GM18498 (cell line): ENCODE measurements around the gene GLCE.
A peak's percentile ranks its signal among the peaks of the same experiment; 100 is the strongest.

Experiments
- ATAC-seq: cut with Tn5 transposase; IDR thresholded peaks from one replicate; pipeline ENCODE4 v1.9.1; 2021; ENCODE audit warnings: mild to moderate bottlenecking, moderate library complexity; ENCODE audit not compliant: unreplicated experiment

GLCE gene

GRCh38 chr15:69194854-69195253 lies 34.4 kb downstream of the GLCE start:
- no peak for ATAC-seq

- ATAC-seq, result no peak
These were observed 40.7 kb downstream of the GLCE start for GRCh38 chr15:69200832-69201745.

- no peak for ATAC-seq
These were observed 45.6 kb downstream of the GLCE start for GRCh38 chr15:69206079-69206478.

GRCh38 chr15:69209661-69210060 lies 49.2 kb downstream of the GLCE start:
- ATAC-seq, result no peak

GRCh38 chr15:69210574-69210973 lies 50.1 kb downstream of the GLCE start:
- no peak for ATAC-seq

- no peak for ATAC-seq
These were observed 53.4 kb downstream of the GLCE start for GRCh38 chr15:69213786-69214185.

GRCh38 chr15:69215314-69216035 lies 55.0 kb downstream of the GLCE start:
- ATAC-seq, result no peak

- ATAC-seq, result peak; percentile 40
These were observed 56.9 kb downstream of the GLCE start for GRCh38 chr15:69217381-69217780.

- no peak for ATAC-seq
These were observed 59.3 kb downstream of the GLCE start for GRCh38 chr15:69219690-69220089.

- no peak for ATAC-seq
These were observed 61.6 kb downstream of the GLCE start for GRCh38 chr15:69222002-69222474.

- ATAC-seq, result no peak
These were observed 62.8 kb downstream of the GLCE start for GRCh38 chr15:69223083-69223813.

GRCh38 chr15:69224383-69224782 lies 63.9 kb downstream of the GLCE start:
- ATAC-seq, result no peak

- ATAC-seq, result no peak
These were observed 65.1 kb downstream of the GLCE start for GRCh38 chr15:69225355-69226022.

GRCh38 chr15:69226023-69226355 lies 65.6 kb downstream of the GLCE start:
- ATAC-seq, result no peak

GRCh38 chr15:69232144-69232543 lies 71.7 kb downstream of the GLCE start:
- ATAC-seq, result no peak

- ATAC-seq, result no peak
These were observed 72.3 kb downstream of the GLCE start for GRCh38 chr15:69232765-69233164.

- no peak for ATAC-seq
These were observed 74.2 kb downstream of the GLCE start for GRCh38 chr15:69234676-69235075.

GRCh38 chr15:69236505-69236904 lies 76.1 kb downstream of the GLCE start:
- ATAC-seq, result no peak

GRCh38 chr15:69237718-69238117 lies 77.3 kb downstream of the GLCE start:
- no peak for ATAC-seq

GRCh38 chr15:69244798-69245197 lies 84.4 kb downstream of the GLCE start:
- no peak for ATAC-seq

GRCh38 chr15:69253156-69253555 lies 92.7 kb downstream of the GLCE start:
- ATAC-seq, result no peak
